Omental fat pad (tissue), 4 donors: ENCODE data around the gene SLC39A7. TPM values are rescaled to one million over a fixed set of nuclear protein-coding genes. Genes with fewer than 3 reads are reported as not detected.

Experiments used
- ATAC-seq: fragments of 150-250 bp; one replicate; pipeline ENCODE4 v1.9.1; 2016; ENCODE audit warnings: mild to moderate bottlenecking, moderate library complexity; ENCODE audit not compliant: low FRiP score
- DNase-seq: peaks from one replicate; pipeline ENCODE4 v3.0.0-alpha.2; 2019; ENCODE audit warnings: low spot score
- CTCF ChIP-seq, 3 donors: fragments of 450-650 bp; IDR thresholded peaks; one replicate each; pipeline ENCODE4 v1.5.1; 2016 to 2017; ENCODE audit warnings: antibody characterized with exemption in 3 of 3, mild to moderate bottlenecking in 3 of 3, moderate library complexity in 2 of 3
- total RNA-seq, 4 donors: library from RNA; depleted of rRNA; stranded (reverse); fragments of >200 nt; gene quantifications; one replicate each; pipeline ENCODE4 v1.1.0, GENCODE V29; 2016

Gene SLC39A7
- total RNA-seq, 4 donors from 2014 or later = 57.5 to 82.8 (median 70.1) TPM

- no peak for DNase-seq
- peak; percentile 38 for ATAC-seq
- TF ChIP-seq CTCF (IDR thresholded peaks at IDR 0.05) = no peak
These were observed 39.8 kb upstream of the SLC39A7 start for GRCh38 chr6:33160728-33161344.

GRCh38 chr6:33161354-33162331 is 39.0 kb upstream of the SLC39A7 start:
- DNase-seq = peak; percentile 67
- peak in 1 of 3 donors; percentile 90 for TF ChIP-seq CTCF (IDR thresholded peaks at IDR 0.05)
- peak; percentile 76 for ATAC-seq

GRCh38 chr6:33163540-33163939 is 37.1 kb upstream of the SLC39A7 start:
- no peak for DNase-seq
- TF ChIP-seq CTCF (IDR thresholded peaks at IDR 0.05) = no peak
- no peak for ATAC-seq

GRCh38 chr6:33164176-33164575 is 36.5 kb upstream of the SLC39A7 start:
- ATAC-seq (no peak), DNase-seq (no peak)
- no peak for TF ChIP-seq CTCF (IDR thresholded peaks at IDR 0.05)

GRCh38 chr6:33164665-33165373 is 35.8 kb upstream of the SLC39A7 start:
- ATAC-seq = no peak
- no peak for DNase-seq
- TF ChIP-seq CTCF (IDR thresholded peaks at IDR 0.05) = no peak

GRCh38 chr6:33165581-33166258 is 34.9 kb upstream of the SLC39A7 start:
- ATAC-seq = no peak
- DNase-seq = no peak
- TF ChIP-seq CTCF (IDR thresholded peaks at IDR 0.05) = no peak
